Neural cell (in vitro differentiated cells): ENCODE measurements around the gene PGK2. TPM values are rescaled to one million over a fixed set of nuclear protein-coding genes. Genes with fewer than 3 reads are reported as not detected.

Experiments
- H2AFZ ChIP-seq: fragments of 200-600, 300-800 bp; sonication (generic), shearing (Covaris generic); 2 replicates; pipeline ENCODE4 v1.6.0; 2014; ENCODE audit warnings: low read depth, mild to moderate bottlenecking, antibody characterized with exemption, low read length, moderate library complexity
- H3F3A ChIP-seq: fragments of 200-600 bp; shearing (Covaris generic); 2 replicates; pipeline ENCODE4 v1.6.1; 2016; ENCODE audit warnings: mild to moderate bottlenecking, moderate library complexity, mixed read lengths, antibody characterized with exemption, low read length; ENCODE audit not compliant: insufficient read depth, poor library complexity, severe bottlenecking
- H3K27ac ChIP-seq: fragments of 200-600, 300-800 bp; sonication (generic), shearing (Covaris generic); 2 replicates; pipeline ENCODE4 v1.5.1; 2014; ENCODE audit warnings: mild to moderate bottlenecking, low read length, moderate library complexity
- H3K27me3 ChIP-seq: fragments of 300-800, 200-600 bp; sonication (generic), shearing (Covaris generic); 2 replicates; pipeline ENCODE4 v1.6.0; 2014; ENCODE audit warnings: mild to moderate bottlenecking, low read depth, low read length, moderate library complexity; ENCODE audit not compliant: insufficient read depth
- H3K36me3 ChIP-seq: fragments of 300-800, 200-600 bp; sonication (generic), shearing (Covaris generic); 2 replicates; pipeline ENCODE4 v1.5.1; 2014; ENCODE audit warnings: mild to moderate bottlenecking, antibody characterized with exemption, low read length, moderate library complexity; ENCODE audit not compliant: insufficient read depth
- H3K4me2 ChIP-seq: fragments of 300-800, 200-600 bp; sonication (generic), shearing (Covaris generic); 2 replicates; pipeline ENCODE4 v1.6.0; 2014; ENCODE audit warnings: mild to moderate bottlenecking, low read length
- H3K4me3 ChIP-seq: fragments of 300-800, 200-600 bp; sonication (generic), shearing (Covaris generic); 2 replicates; pipeline ENCODE4 v1.5.1; 2014; ENCODE audit warnings: mild to moderate bottlenecking, low read length, moderate library complexity
- H3K79me2 ChIP-seq: fragments of 200-600 bp; shearing (Covaris generic); replicated peaks from 2 replicates; pipeline ENCODE4 v1.6.0; 2014; ENCODE audit warnings: mild to moderate bottlenecking, low read length, moderate library complexity; ENCODE audit not compliant: insufficient read depth
- H3K9ac ChIP-seq: fragments of 300-800, 200-600 bp; sonication (generic), shearing (Covaris generic); 2 replicates; pipeline ENCODE4 v1.6.1; 2016; ENCODE audit warnings: mild to moderate bottlenecking, low read length, mixed read lengths
- H3K9me2 ChIP-seq: fragments of 200-600 bp; shearing (Covaris generic); 2 replicates; pipeline ENCODE4 v1.6.1; 2016; ENCODE audit warnings: mild to moderate bottlenecking, low read length, mixed read lengths; ENCODE audit not compliant: insufficient read depth
- H3K9me3 ChIP-seq: fragments of 200-600, 300-800 bp; sonication (generic), shearing (Covaris generic); 2 replicates; pipeline ENCODE4 v1.6.1; 2016; ENCODE audit warnings: mild to moderate bottlenecking, mixed run types, low read length, moderate library complexity, mixed read lengths
- H4K20me1 ChIP-seq: fragments of 200-600 bp; shearing (Covaris generic); 2 replicates; pipeline ENCODE4 v1.6.1; 2016; ENCODE audit warnings: mild to moderate bottlenecking, mixed run types; ENCODE audit not compliant: insufficient read depth
- CTCF ChIP-seq: fragments of 450-650 bp; IDR thresholded peaks from 2 replicates; pipeline ENCODE4 v1.5.1; 2014; ENCODE audit warnings: antibody characterized with exemption, mild to moderate bottlenecking, moderate library complexity; ENCODE audit not compliant: poor library complexity, severe bottlenecking
- EP300 ChIP-seq: fragments of 450-650 bp; conservative IDR thresholded peaks from 2 replicates; pipeline ENCODE4 v1.6.1; 2014; ENCODE audit warnings: antibody characterized with exemption, mild to moderate bottlenecking, moderate library complexity; ENCODE audit not compliant: poor library complexity, severe bottlenecking
- EZH2 ChIP-seq: fragments of 200-600, 300-800 bp; shearing (Covaris generic), sonication (generic); IDR thresholded peaks from 2 replicates; pipeline ENCODE4 v1.6.1; 2014; ENCODE audit warnings: antibody characterized with exemption, low read length, borderline replicate concordance, mild to moderate bottlenecking; ENCODE audit not compliant: insufficient read depth, poor library complexity, severe bottlenecking
- MXI1 ChIP-seq: fragments of 450-650 bp; conservative IDR thresholded peaks from 2 replicates; pipeline ENCODE4 v1.6.1; 2014; ENCODE audit warnings: antibody characterized with exemption, mild to moderate bottlenecking; ENCODE audit not compliant: poor library complexity, severe bottlenecking
- POLR2AphosphoS5 ChIP-seq: IDR thresholded peaks from 2 replicates; pipeline ENCODE4 v1.6.1; 2012
- RAD21 ChIP-seq: fragments of 450-650 bp; conservative IDR thresholded peaks from 2 replicates; pipeline ENCODE4 v1.6.1; 2014; ENCODE audit warnings: antibody characterized with exemption, mild to moderate bottlenecking, moderate library complexity
- REST ChIP-seq: IDR thresholded peaks from 2 replicates; pipeline ENCODE4 v1.6.1; 2012; ENCODE audit warnings: borderline replicate concordance
- SMC3 ChIP-seq: fragments of 450-650 bp; conservative IDR thresholded peaks from 2 replicates; pipeline ENCODE4 v1.6.1; 2014; ENCODE audit warnings: antibody characterized with exemption, mild to moderate bottlenecking, moderate library complexity; ENCODE audit not compliant: poor library complexity
- TAF1 ChIP-seq: IDR thresholded peaks from 2 replicates; pipeline ENCODE4 v1.6.1; 2012; ENCODE audit warnings: low read depth
- polyA plus RNA-seq: library from polyadenylated mRNA; depleted of rRNA; stranded (reverse); fragments of >200 nt; gene quantifications from 2 replicates; pipeline ENCODE4 v1.2.3, GENCODE V29; 2014

The PGK2 gene
- polyA plus RNA-seq, 1 donor from 2014 or later, result not detected

DNA sequence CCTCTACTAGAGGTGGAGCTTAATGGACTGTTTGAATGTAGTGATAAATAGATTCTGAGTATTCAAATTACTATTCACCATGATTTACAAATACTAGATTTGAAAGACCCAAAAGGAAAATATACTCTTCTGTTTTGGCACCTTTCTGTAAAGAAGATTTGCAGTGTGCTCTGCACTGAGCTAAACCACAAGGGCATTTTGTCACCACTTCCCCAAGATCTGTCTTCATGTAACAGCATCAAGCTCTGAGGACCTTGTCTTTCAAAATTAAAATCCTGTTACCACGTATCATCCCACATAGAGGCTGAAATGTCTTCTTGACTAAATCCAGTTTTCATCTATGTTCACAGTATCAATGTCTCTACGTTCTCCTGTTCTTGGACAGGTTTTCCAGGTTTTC, 3.3 kb upstream of the PGK2 start:
- no peak overlapping the region for H3K27ac ChIP-seq
- no peaks in the 10 kb centered on the region for H3K9me3 ChIP-seq
- no peaks in the 10 kb centered on the region for H3K9me2 ChIP-seq
- no peak overlapping the region for H2AFZ ChIP-seq
- no peak overlapping the region for H3K9ac ChIP-seq
- H4K20me1 ChIP-seq, result no peaks in the 10 kb centered on the region
- TF ChIP-seq EP300 (no peak), POLR2AphosphoS5 (no peak), TAF1 (no peak)
- no peaks in the 10 kb centered on the region for H3K79me2 ChIP-seq
- no peak overlapping the region for H3K4me2 ChIP-seq
- H3K27me3 ChIP-seq, result no peaks in the 10 kb centered on the region
- H3F3A ChIP-seq, result no peaks in the 10 kb centered on the region
- H3K36me3 ChIP-seq, result no peaks in the 10 kb centered on the region
- no peak overlapping the region for H3K4me3 ChIP-seq

DNA sequence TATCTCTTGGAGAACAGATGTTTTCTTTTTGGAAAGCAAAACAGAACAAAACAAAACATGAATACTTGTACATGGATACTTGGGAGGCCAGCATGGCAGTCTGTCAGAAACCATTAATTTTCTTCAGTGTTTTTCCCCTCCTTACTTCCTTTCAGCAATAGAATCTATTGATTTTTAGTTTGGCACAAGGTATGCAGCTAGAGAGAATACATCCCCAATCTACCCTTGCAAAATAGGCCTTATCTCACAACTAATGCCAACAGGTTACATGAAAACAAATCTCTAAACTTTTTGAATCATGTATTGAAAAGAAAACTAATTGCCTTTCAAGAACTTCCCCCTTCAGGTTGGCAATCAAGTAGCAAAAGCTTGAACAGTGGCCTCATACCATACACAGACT, 2.8 kb downstream of the PGK2 start:
- Histone ChIP-seq H3K79me2 (no peaks in the 10 kb centered on the region), H3K36me3 (no peaks in the 10 kb centered on the region), H3F3A (no peaks in the 10 kb centered on the region), H3K27me3 (no peaks in the 10 kb centered on the region), H3K9me3 (no peaks in the 10 kb centered on the region), H4K20me1 (no peaks in the 10 kb centered on the region), H2AFZ (no peak overlapping the region), H3K9ac (no peak overlapping the region), H3K4me2 (no peak overlapping the region), H3K27ac (no peak overlapping the region), H3K4me3 (no peak overlapping the region), H3K9me2 (no peaks in the 10 kb centered on the region)
- TF ChIP-seq MXI1 (no peak), REST (no peak), SMC3 (no peak), CTCF (no peak), RAD21 (no peak), POLR2AphosphoS5 (no peak), EZH2 (no peak), EP300 (no peak), TAF1 (no peak)

DNA sequence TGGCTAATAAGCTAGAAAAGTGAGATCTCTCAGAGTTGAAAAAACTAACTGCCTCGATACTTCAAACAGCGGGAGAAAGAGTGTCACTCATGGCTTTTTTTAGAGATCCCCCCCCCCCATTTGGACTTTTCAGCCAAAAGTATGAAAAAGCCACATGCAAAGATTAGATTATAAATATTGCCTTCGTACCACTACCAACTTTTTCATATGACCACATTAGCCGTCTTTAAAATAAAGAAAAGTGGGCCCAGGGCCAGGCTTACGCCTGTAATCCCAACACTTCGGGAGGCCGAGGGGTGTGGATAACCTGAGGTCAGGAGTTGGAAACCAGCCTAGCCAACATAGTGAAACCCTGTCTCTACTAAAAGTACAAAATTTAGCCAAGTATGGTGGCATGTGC, 4.4 kb downstream of the PGK2 start:
- no peaks in the 10 kb centered on the region for H3K9me2 ChIP-seq
- no peaks in the 10 kb centered on the region for H3K27me3 ChIP-seq
- H3K4me3 ChIP-seq, result no peak overlapping the region
- H2AFZ ChIP-seq, result no peak overlapping the region
- H4K20me1 ChIP-seq, result no peaks in the 10 kb centered on the region
- H3K79me2 ChIP-seq, result no peaks in the 10 kb centered on the region
- H3K9me3 ChIP-seq, result no peaks in the 10 kb centered on the region
- TF ChIP-seq POLR2AphosphoS5 (no peak), EP300 (no peak), SMC3 (no peak), TAF1 (no peak)
- H3K36me3 ChIP-seq, result no peaks in the 10 kb centered on the region
- no peaks in the 10 kb centered on the region for H3F3A ChIP-seq
- H3K4me2 ChIP-seq, result no peak overlapping the region
- no peak overlapping the region for H3K9ac ChIP-seq
- no peak overlapping the region for H3K27ac ChIP-seq
